GM18511 (cell line): ENCODE measurements around the gene CYB5R4.
"Not testable (repeated sequence)": the region's sequence is repeated elsewhere in the genome, so short reads cannot be mapped to it uniquely, and the experiment has no call there.

ENCODE experiments used
- ATAC-seq: cut with Tn5 transposase; IDR thresholded peaks from one replicate; pipeline ENCODE4 v1.9.1; 2021; ENCODE audit warnings: mild to moderate bottlenecking, moderate library complexity; ENCODE audit not compliant: unreplicated experiment

CYB5R4 gene

DNA sequence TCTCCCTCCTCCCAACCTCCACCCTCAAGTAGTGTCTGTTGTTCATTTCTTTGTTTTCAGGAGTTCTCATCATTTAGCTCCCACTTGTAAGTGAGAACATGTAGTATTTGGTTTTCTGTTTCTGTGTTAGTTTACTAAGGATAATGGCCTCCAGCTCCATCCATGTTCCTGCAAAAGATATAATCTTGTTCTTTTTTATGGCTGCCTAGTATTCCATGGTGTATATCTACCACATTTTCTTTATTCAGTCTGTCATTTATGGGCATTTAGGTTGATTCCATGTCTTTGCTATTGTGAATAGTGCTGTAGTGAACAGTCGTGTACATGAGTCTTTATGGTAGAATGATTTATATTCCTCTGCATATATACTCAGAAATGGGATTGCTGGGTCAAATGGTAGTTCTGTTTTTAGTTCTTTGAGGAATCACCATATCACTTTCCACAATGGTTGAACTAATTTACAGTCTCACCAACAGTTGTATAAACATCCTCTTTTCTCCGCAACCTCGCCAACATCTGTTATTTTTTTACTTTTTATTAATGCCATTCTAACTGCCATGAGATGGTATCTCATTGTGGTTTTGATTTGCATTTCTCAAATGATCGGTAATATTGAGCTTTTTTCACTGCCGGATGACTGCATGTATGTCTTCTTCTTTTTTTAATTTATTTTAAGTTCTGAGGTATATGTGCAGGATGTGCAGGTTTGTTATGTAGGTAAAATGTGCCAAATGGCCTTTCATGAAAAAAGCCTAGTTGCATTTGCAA is 48.3 kb downstream of the CYB5R4 start:
- not testable (repeated sequence) for ATAC-seq

DNA sequence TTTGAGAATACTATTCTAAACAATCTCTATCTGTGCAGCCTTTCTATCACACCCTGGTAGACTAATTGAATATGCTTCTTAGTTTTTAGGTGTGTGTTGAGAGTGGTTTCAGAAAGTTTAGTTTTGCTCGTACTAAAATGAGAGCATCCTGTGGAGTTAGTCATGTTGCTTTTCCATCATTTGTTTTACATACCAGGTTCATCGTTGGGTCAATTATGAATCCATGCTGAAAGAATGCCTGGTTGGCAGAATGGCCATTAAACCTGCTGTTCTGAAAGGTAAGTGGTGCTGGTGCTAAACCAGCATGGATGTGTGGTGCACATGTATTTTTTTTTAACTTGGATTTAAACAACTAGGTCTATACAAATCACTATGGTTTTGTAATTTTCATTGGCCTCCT is 49.3 kb downstream of the CYB5R4 start:
- ATAC-seq, result no peak

- ATAC-seq, result no peak
These were observed 51.8 kb downstream of the CYB5R4 start for GRCh38 chr6:83911278-83911677.

- no peak for ATAC-seq
These were observed 55.5 kb downstream of the CYB5R4 start for GRCh38 chr6:83914953-83915352.

GRCh38 chr6:83917001-83917400 is 57.5 kb downstream of the CYB5R4 start:
- ATAC-seq, result no peak

DNA sequence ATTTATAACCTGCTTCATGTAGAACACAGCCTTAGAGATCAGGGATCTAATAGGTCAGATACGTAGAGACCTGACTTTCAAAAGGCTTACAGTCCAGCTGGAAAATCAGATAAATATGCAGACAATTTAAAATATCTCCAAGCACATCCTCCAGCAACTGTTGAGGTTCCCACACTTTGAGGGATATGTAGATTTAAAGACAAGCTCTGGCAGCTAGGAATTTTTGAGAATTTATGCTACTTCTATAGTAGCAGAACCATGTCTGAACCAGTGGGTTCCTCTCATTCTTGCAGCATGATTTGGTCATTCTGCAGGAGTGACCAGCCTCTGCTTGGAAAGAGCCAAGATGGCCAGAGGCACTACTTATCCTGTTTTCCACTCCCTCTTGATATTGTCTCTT is 60.5 kb downstream of the CYB5R4 start:
- no peak for ATAC-seq

DNA sequence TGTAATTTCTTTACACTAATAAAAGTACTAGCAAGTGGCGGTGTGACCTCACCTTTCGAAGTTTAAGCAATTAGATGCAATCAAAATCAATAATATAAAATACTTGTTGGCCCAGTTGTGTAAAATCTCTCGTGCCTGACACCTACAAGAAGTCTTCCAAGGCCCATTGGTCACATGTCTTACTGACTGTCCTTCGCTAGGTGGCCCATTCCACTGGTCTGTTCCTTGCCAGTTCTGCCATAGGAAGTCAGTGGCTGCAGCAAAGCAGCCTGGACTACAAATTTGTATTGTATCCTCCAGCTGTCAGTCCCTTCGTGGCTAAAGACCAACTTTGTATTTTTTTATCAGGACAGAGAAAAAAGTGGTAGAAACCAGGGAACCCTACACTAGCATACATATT is 61.8 kb downstream of the CYB5R4 start:
- no peak for ATAC-seq

DNA sequence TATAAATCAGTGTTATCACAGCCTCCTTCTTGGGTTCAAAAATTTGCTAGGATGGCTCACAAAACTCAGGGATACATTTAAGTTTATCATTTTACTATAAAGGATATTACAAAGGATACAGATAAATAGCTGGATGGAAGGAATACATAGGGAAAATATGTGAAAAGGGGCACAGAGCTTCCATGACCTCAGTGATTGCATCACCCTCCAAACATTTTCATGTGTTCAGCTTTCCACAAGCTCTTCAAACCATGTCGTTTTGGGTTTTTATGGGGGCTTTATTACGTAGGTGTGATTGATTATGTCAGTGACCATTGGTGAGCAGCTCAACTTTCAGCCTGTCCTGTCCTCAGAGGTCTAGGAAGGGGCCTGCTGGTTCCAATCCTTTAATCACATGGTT is 68.0 kb downstream of the CYB5R4 start:
- no peak for ATAC-seq

- no peak for ATAC-seq
These were observed 68.8 kb downstream of the CYB5R4 start for GRCh38 chr6:83928286-83928685.

- not testable (repeated sequence) for ATAC-seq
These were observed 86.8 kb downstream of the CYB5R4 start for GRCh38 chr6:83946201-83946833.

DNA sequence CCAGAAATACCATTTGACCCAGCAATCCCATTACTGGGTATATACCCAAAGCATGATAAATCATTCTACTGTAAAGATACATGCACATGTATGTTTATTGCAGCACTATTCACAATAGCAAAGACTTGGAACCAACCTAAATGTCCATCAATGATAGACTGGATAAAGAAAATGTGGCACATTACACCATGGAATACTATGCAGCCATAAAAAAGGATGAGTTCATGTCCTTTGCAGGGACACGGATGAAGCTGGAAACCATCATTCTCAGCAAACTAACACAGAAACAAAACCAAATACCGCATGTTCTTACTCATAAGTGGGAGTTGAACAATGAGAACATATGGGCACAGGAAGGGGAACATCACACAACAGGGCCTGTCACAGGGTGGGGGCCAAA is 88.5 kb downstream of the CYB5R4 start:
- ATAC-seq, result not testable (repeated sequence)

GRCh38 chr6:83948851-83949250 is 89.4 kb downstream of the CYB5R4 start:
- ATAC-seq, result no peak

DNA sequence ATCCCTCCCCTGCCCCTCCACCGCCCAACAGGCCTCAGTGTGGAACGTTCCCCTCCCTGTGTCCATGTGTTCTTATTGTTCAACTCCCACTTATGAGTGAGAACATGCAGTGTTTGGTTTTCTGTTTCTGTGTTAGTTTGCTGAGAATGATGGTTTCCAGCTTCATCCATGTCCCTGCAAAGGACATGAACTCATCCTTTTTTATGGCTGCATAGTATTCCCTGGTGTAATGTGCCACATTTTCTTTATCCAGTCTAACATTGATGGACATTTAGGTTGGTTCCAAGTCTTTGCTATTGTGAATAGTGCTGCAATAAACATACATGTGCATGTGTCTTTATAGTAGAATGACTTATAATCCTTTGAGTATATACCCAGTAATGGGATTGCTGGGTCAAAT is 91.9 kb downstream of the CYB5R4 start:
- not testable (repeated sequence) for ATAC-seq

- no peak for ATAC-seq
These were observed 93.3 kb downstream of the CYB5R4 start for GRCh38 chr6:83952830-83953229.

- ATAC-seq, result no peak
These were observed 94.9 kb downstream of the CYB5R4 start for GRCh38 chr6:83954371-83954770.

DNA sequence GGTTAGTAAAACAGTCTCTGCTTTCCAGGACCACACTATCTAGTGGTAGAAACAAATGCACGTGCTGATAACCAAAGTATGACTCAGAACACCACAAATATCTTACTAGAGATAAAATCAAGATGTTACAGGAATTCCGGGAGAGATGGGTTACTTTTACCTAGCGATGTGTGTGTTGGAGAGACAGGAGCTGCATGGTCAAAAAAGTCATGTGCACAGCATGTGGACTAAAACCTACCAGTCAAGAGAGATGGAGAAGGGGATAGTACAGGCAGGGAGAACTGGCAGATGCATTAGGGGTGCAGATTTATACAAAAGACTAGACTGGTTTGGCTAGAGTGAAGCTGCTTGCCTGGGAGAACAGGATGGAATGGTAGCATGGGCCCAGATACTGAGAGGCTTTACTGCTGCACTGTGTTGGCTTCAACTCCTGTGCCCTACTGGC is 98.8 kb downstream of the CYB5R4 start:
- ATAC-seq, result no peak

DNA sequence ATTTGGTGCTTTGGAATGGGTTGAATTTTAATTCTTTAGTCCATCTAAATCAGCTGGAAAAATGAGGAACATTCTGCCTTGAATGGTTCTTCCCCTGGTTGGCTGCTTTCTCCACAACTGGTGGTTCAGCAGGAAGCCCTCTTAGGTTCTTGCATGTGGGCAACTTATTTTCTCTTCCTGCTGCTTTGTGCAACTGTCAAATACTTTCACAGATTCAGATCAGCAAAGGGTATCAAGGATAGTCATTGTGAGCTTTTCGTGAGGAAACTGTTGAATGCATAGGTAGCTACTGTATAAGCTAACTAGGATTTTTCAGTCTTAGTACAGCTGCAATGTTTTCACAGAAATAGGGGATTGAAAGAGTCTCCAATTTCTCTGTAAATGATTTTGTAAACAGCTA is 101.2 kb downstream of the CYB5R4 start:
- ATAC-seq, result no peak

DNA sequence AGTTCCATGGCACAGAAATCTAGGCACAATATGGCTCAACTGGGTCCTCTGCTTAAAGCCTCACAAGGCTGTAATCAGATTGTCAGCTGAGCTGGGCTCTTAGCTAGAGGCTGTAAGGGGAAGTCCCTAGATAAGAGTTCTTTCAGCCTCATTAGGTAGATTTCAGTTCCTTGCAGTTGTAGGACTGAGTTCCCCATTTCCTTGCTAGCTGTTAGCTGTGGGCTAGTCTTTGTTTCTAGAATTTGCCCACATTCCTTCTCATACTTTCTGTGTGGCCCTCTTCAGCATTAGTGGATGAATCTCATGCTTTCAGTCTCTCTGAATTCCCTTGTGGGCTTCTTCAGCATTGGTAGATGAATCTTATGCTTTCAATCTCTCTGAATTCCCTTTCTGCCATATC is 103.1 kb downstream of the CYB5R4 start:
- ATAC-seq, result peak; percentile 82

DNA sequence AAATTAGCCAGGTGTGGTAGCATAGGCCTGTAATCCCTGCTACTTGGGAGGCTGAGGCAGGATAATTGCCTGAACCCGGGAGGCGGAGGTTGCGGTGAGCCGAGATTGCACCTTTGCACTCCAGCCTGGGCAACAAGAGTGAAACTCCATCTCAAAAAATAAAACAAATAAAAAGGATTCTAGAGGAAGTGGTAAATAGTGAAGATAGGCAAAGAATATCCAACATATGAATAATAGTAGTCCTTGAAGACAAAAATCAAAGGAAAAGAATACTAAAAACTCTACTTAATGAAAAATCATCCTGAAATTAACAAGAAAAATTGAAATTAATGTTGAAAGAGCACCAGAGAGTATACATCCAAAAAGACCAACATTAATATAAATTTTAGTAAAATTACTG is 107.0 kb downstream of the CYB5R4 start:
- ATAC-seq, result no peak

DNA sequence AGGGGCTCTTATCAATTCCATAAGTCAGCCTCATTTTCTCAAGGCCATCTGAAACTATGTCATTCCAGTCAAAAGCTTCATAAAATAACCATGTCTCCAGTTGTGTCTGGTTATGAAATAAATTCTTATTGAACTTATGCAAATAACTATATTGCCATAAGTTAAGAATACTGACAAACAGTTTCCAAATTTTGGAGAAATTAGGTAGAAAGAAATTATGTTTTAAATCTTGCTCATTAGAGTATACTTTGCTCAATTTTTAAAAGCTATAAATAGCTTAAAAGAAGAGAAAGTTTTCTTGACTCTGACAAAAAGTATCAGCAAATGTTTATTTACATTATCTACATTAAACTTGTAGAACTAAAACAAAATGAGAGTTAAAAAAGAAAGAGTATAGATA is 111.1 kb downstream of the CYB5R4 start:
- ATAC-seq, result no peak

DNA sequence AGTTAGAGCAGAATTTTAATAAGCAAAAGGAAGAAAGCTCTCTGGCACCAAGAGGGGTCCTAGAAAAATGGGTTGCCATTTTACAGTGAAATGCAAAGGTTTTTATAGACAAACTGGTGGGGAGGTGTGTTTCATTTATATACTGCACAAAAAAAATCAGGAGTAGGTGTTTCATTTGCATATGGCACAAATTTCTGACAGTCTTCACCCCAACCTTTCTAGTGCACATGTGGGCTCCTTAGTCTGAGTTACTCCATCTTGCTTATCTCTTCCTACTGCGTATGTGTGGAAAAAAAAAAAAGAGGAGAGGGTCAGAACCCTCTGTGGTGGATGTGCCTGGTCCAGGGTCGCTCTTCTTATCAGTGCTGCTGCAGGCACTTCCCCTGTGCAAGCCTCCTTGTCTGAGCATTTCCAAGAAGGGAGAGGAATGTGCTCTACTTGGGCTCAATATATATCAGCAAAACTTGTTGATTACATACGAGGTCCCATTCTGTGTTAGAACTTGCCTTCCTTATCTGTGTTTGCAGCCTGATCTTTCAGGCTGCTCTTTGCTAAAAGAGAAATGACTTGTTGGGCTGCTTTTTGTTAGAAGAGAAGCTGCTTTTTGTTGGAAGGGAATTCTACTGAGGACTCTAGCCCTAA is 115.0 kb downstream of the CYB5R4 start:
- no peak for ATAC-seq
